Measurements from ENCODE around the gene CEP112. TPM values are rescaled to one million over a fixed set of nuclear protein-coding genes. Genes with fewer than 3 reads are reported as not detected.
A peak's percentile ranks its signal among the peaks of the same experiment; 100 is the strongest.

The CEP112 gene
- total and polyA plus RNA-seq, 2 of the 13 experiments (the other 11 are each of a cell fraction or from before 2014, with no cell fraction given): 1.2 to 3.4 TPM

DNA sequence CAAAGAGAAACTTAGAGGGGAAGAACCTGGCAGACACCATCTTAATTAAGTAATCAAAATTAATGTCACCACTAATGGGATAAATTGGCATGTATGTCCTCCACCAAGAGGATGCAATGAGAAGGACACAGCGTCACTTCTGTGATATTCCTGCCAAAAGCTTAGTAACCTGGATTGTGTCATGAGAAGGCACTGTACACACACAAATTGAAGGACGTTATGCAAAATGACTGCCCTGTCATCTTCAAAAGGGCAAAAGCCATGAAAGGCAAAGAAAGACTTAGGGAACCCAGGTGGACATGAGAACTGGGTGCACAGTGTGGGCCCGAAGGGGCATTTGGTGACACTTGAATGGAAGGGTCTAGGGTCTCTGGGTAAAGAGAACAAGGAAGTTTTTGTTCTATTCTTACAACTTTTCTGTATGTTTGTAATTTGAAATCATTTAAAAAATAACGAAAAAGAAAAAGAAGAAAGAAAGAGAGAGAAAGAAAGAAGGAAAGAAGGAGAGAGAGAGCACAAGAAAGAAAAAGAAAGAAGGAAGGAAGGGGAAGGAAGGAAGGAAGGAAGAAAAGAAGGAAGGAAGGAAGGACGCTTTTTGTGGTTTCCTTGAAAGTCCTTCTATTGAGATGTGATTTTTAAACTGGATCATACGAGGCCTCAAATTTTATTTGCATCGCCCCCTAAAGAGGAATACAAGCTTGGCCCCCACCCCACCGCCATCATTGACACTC lies 41.3 kb upstream of the CEP112 start (continued):
- TF ChIP-seq, protein P1, sequence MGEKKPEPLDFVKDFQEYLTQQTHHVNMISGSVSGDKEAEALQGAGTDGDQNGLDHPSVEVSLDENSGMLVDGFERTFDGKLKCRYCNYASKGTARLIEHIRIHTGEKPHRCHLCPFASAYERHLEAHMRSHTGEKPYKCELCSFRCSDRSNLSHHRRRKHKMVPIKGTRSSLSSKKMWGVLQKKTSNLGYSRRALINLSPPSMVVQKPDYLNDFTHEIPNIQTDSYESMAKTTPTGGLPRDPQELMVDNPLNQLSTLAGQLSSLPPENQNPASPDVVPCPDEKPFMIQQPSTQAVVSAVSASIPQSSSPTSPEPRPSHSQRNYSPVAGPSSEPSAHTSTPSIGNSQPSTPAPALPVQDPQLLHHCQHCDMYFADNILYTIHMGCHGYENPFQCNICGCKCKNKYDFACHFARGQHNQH (CRISPR knock-in tag; IDR thresholded peaks at IDR 0.05): 0 out of 2 replicates have a peak, but pooled peaks have one; percentile 46
- peak; percentile 69 for TF ChIP-seq ELF3 (CRISPR knock-in tag; IDR thresholded peaks at IDR 0.05)
- TF ChIP-seq, protein P2, sequence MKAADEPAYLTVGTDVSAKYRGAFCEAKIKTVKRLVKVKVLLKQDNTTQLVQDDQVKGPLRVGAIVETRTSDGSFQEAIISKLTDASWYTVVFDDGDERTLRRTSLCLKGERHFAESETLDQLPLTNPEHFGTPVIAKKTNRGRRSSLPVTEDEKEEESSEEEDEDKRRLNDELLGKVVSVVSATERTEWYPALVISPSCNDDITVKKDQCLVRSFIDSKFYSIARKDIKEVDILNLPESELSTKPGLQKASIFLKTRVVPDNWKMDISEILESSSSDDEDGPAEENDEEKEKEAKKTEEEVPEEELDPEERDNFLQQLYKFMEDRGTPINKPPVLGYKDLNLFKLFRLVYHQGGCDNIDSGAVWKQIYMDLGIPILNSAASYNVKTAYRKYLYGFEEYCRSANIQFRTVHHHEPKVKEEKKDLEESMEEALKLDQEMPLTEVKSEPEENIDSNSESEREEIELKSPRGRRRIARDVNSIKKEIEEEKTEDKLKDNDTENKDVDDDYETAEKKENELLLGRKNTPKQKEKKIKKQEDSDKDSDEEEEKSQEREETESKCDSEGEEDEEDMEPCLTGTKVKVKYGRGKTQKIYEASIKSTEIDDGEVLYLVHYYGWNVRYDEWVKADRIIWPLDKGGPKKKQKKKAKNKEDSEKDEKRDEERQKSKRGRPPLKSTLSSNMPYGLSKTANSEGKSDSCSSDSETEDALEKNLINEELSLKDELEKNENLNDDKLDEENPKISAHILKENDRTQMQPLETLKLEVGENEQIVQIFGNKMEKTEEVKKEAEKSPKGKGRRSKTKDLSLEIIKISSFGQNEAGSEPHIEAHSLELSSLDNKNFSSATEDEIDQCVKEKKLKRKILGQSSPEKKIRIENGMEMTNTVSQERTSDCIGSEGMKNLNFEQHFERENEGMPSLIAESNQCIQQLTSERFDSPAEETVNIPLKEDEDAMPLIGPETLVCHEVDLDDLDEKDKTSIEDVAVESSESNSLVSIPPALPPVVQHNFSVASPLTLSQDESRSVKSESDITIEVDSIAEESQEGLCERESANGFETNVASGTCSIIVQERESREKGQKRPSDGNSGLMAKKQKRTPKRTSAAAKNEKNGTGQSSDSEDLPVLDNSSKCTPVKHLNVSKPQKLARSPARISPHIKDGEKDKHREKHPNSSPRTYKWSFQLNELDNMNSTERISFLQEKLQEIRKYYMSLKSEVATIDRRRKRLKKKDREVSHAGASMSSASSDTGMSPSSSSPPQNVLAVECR (CRISPR knock-in tag; IDR thresholded peaks at IDR 0.05; ENCODE audit: borderline replicate concordance): peak; percentile 33; the same call in 1 of the 2 replicates
- TF ChIP-seq, protein P3, sequence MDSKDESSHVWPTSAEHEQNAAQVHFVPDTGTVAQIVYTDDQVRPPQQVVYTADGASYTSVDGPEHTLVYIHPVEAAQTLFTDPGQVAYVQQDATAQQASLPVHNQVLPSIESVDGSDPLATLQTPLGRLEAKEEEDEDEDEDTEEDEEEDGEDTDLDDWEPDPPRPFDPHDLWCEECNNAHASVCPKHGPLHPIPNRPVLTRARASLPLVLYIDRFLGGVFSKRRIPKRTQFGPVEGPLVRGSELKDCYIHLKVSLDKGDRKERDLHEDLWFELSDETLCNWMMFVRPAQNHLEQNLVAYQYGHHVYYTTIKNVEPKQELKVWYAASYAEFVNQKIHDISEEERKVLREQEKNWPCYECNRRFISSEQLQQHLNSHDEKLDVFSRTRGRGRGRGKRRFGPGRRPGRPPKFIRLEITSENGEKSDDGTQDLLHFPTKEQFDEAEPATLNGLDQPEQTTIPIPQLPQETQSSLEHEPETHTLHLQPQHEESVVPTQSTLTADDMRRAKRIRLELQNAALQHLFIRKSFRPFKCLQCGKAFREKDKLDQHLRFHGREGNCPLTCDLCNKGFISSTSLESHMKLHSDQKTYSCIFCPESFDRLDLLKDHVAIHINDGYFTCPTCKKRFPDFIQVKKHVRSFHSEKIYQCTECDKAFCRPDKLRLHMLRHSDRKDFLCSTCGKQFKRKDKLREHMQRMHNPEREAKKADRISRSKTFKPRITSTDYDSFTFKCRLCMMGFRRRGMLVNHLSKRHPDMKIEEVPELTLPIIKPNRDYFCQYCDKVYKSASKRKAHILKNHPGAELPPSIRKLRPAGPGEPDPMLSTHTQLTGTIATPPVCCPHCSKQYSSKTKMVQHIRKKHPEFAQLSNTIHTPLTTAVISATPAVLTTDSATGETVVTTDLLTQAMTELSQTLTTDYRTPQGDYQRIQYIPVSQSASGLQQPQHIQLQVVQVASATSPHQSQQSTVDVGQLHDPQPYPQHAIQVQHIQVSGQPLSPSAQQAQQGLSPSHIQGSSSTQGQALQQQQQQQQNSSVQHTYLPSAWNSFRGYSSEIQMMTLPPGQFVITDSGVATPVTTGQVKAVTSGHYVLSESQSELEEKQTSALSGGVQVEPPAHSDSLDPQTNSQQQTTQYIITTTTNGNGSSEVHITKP (CRISPR knock-in tag; IDR thresholded peaks at IDR 0.05; ENCODE audit: low read depth): no peak
- no peak for TF ChIP-seq REL (CRISPR knock-in tag; conservative IDR thresholded peaks at IDR 0.05)
- peak; percentile 36 for TF ChIP-seq XRCC5 (optimal IDR thresholded peaks at IDR 0.05; ENCODE audit: low read length)
- no peak for TF ChIP-seq ZNF782 (CRISPR knock-in tag; IDR thresholded peaks at IDR 0.05; ENCODE audit: borderline replicate concordance)
- TF ChIP-seq KLF16 (CRISPR knock-in tag; IDR thresholded peaks at IDR 0.05): peak in 1 of 2 experiments; percentile 37; a peak in 1 of 4 replicates
- TF ChIP-seq ZNF614 (CRISPR knock-in tag; IDR thresholded peaks at IDR 0.05; ENCODE audit: borderline replicate concordance): peak; percentile 25; the same call in 1 of the 2 replicates
- no peak for TF ChIP-seq MED13 (CRISPR knock-in tag; IDR thresholded peaks at IDR 0.05)
- peak; percentile 58; the same call in 1 of the 2 replicates for TF ChIP-seq SOX5 (CRISPR knock-in tag; IDR thresholded peaks at IDR 0.05; ENCODE audit: borderline replicate concordance)
- peak; percentile 82 for TF ChIP-seq SAP130 (CRISPR knock-in tag; IDR thresholded peaks at IDR 0.05; ENCODE audit: low read depth)
- TF ChIP-seq, protein P4, sequence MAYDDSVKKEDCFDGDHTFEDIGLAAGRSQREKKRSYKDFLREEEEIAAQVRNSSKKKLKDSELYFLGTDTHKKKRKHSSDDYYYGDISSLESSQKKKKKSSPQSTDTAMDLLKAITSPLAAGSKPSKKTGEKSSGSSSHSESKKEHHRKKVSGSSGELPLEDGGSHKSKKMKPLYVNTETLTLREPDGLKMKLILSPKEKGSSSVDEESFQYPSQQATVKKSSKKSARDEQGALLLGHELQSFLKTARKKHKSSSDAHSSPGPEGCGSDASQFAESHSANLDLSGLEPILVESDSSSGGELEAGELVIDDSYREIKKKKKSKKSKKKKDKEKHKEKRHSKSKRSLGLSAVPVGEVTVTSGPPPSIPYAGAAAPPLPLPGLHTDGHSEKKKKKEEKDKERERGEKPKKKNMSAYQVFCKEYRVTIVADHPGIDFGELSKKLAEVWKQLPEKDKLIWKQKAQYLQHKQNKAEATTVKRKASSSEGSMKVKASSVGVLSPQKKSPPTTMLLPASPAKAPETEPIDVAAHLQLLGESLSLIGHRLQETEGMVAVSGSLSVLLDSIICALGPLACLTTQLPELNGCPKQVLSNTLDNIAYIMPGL (CRISPR knock-in tag; IDR thresholded peaks at IDR 0.05; ENCODE audit: borderline replicate concordance in 1 of 2, low read depth in 1 of 2): peak in 1 of 2 experiments; percentile 33; a peak in 1 of 4 replicates
- no peak for TF ChIP-seq ZNF224 (CRISPR knock-in tag; IDR thresholded peaks at IDR 0.05)
- TF ChIP-seq, protein P5, sequence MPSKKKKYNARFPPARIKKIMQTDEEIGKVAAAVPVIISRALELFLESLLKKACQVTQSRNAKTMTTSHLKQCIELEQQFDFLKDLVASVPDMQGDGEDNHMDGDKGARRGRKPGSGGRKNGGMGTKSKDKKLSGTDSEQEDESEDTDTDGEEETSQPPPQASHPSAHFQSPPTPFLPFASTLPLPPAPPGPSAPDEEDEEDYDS (CRISPR knock-in tag; IDR thresholded peaks at IDR 0.05): peak; percentile 43; the same call in 1 of the 2 replicates
- no peak for TF ChIP-seq ZNF230 (CRISPR knock-in tag; IDR thresholded peaks at IDR 0.05)
- peak; percentile 59; the same call in 1 of the 2 replicates for TF ChIP-seq TCF7 (IDR thresholded peaks at IDR 0.05; ENCODE audit: low read depth)

Measured in HepG2 (cell line).